ENCODE data around the gene BRWD1.
"Not testable (repeated sequence)": the region's sequence is repeated elsewhere in the genome, so short reads cannot be mapped to it uniquely, and the experiment has no call there.

BRWD1 gene

GRCh38 chr21:39288987-39289386 is 24.4 kb downstream of the BRWD1 start:
- DNase-seq (ENCODE audit: low read depth in 1 of 2, low spot score in 1 of 2) = no peak

DNA sequence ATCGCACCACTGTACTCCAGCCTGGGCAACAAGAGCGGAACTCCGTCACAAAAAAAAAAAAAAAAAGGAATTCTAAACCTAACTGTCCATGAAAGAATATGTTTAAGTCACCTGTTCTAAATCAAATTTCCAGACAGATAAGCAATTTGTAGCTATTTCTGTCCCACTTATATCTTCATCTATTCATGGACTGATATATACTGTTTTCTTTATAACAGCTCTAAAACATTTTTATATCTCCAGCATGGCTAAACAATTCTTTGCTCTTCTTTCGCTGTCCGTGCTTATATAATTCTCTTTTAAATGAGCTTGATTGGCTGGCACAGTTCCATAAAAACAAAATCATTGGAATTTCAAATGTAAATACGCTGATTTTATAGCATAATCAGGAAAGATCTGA is 30.5 kb downstream of the BRWD1 start:
- no peak for DNase-seq (ENCODE audit: low read depth in 1 of 2, low spot score in 1 of 2)

- DNase-seq (ENCODE audit: low read depth in 1 of 2, low spot score in 1 of 2) = no peak
Measured at GRCh38 chr21:39281853-39282252, 31.6 kb downstream of the BRWD1 start.

- no peak for DNase-seq (ENCODE audit: low read depth in 1 of 2, low spot score in 1 of 2)
Measured at GRCh38 chr21:39281207-39281606, 32.2 kb downstream of the BRWD1 start.

DNA sequence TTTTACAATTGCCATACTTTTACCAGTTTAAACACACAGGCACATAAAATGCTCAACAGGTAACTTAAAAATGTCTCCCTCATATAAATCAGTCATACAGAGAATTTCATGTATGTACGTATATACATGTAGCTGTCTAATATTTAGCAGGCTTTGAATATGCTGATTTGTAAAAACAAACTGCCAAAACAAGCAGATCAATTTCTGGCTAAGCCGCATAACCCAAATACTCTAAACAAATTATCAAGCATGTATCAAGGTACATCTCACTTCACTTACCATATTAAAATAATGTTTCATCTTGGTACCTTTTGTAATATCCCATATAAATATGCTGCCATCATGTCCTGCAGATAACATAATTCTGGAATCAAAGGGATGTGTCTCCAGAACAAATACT is 43.8 kb downstream of the BRWD1 start:
- no peak for DNase-seq (ENCODE audit: low read depth in 1 of 2, low spot score in 1 of 2)

GRCh38 chr21:39265603-39266002 is 47.8 kb downstream of the BRWD1 start:
- DNase-seq (ENCODE audit: low read depth in 1 of 2, low spot score in 1 of 2) = no peak

GRCh38 chr21:39263372-39263771 is 50.1 kb downstream of the BRWD1 start:
- no peak for DNase-seq (ENCODE audit: low read depth in 1 of 2, low spot score in 1 of 2)

DNA sequence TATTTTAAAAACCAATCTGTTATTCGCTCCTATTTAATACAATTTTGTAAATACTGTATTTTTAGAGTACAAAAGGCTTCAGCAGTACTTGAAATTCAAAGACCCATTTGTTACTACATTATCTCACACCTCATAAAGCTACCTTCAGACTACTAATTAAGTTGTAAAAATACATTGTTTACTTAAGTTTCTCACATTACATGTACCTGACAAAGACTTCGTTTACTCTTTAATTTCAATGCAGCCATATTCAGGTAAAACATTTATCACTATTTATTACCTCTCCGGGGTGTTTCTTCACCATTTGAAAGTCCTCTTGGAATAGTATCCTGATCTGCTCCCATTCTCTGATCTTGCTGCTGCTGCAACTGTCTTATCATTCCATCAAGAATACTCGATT is 55.2 kb downstream of the BRWD1 start:
- DNase-seq (ENCODE audit: low read depth in 1 of 2, low spot score in 1 of 2) = no peak

DNA sequence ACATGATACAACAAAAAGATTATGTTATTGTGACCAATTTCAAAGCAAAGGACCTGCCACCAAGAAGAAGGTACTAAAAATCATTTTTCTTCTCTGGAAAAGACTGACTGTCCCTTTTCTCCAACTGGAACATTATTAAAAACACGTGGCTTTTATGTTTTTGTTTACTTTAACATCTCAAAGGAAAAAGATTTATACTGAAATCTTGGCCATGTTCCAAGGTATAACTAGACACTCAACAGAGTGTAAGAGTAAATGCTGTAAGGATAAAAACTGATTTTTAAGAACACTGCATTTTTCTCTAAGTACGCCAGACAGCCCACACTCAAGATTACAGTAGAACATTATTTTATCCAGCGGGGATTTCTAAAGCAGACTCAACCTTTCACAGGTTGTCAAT is 62.1 kb downstream of the BRWD1 start:
- no peak for DNase-seq (ENCODE audit: low read depth in 1 of 2, low spot score in 1 of 2)

GRCh38 chr21:39238275-39238674 is 75.2 kb downstream of the BRWD1 start:
- no peak for DNase-seq (ENCODE audit: low read depth in 1 of 2, low spot score in 1 of 2)

DNA sequence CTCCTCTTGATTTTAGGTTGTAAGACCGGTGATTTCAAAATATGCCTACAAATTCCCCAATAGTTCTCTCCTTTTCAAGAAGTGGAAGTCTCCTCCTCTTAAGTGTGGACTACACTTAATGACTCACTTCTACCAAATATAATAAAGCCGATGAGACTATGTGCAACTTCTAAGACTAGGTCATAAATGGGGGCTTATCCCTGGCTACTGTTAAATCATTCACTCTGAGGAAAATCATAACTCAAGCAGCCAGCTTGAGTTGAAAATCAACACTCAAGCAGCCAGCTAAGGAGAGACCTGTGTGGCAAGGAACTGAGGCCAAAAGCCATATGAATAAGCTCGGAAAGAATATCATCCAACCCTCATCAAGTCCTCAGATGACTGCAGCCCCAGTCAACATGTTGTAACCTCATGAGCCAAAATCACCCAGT is 80.6 kb downstream of the BRWD1 start:
- DNase-seq (ENCODE audit: low read depth in 1 of 2, low spot score in 1 of 2) = no peak

- no peak for DNase-seq (ENCODE audit: low read depth in 1 of 2, low spot score in 1 of 2)
Measured at GRCh38 chr21:39224930-39225329, 88.5 kb downstream of the BRWD1 start.

DNA sequence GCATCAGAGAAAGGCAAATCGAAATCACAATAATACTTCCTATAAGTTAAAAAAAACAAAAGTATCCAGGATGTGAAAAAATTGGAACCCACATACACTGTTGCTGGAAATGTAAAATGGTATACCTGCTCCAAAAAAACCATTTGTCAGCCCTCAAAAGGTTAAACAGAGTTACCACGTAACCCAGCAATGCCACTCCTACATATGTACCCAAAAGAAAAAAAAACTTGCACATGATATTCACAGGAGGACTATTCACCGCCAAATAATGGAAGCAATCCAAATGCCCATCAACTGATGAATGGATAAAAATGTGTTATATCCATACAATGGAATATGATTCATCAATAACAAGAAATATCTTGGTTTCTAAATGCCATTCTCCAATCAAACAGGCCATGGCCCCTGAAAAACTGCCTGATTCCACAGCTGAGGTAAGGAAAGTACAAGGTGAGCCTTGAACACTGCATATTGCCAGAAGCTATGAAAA is 91.4 kb downstream of the BRWD1 start:
- no peak for DNase-seq (ENCODE audit: low read depth in 1 of 2, low spot score in 1 of 2)

DNA sequence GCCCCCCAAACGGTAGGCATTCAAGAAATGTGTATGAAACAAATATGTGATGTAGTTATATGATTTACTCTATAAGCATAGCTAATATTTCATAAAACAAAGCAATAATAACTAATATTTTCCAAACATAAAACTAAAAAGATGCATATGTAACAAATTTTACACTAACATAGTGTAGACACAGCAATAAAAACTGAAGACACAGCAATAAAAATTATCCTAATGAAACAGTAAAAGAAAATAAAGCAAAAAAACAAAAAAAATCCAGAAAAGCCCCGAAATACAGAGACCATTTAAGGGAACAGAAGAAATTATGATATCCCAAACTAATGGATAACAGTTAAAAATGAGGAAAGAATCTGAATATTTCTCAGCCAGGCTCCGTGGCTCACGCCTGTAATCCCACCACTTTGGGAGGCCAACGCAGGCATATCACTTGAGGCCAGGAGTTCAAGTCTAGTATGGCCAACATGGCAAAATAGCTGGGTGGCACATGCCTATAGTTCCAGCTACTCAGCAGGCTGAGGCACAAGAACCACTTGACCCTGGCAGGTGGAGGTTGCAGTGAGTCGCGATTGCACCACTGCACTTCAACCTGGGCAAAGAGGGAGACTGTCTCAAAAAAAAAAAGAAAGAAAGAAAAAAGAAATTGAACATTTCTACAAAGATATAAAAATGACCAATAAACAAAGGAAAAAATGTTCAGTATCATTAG is 92.0 kb downstream of the BRWD1 start:
- DNase-seq (ENCODE audit: low read depth in 1 of 2, low spot score in 1 of 2) = no peak

DNA sequence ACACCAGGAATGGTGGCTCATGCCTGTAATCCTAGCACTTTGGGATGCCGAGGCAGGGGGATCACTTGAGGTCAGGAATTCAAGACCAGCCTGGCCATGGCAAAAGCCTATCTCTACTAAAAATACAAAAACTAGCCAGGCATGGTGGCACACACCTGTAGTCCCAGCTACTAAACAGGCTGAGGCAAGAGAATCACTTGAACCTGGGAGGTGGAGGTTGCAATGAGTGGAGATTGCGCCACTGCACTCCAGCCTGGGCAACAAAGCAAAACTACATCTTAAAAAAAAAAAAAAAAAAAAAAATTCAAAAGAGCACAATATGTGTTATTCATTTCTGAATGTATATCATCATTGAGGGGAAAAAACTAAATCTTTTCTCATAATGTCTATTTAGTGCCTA is 92.6 kb downstream of the BRWD1 start:
- not testable (repeated sequence) for DNase-seq (ENCODE audit: low read depth in 1 of 2, low spot score in 1 of 2)

DNA sequence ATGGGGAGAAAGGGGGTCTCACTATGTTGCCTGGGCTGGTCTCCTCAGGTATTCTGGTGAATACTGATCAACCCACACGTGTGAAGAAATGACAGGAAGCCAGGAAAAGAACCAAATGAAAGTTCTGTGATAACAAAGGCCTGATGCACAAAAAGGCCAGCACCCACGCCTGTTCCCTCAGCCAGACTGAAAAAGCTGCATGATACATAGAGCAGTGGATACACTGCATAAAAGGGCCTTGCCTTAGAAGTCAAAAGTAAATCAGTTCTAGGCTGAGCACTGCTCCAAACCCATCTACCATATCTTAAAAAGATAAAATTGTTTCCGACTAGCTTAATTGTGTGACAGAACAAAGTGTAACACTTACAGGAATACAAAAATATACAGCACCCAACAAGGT is 93.3 kb downstream of the BRWD1 start:
- no peak for DNase-seq (ENCODE audit: low read depth in 1 of 2, low spot score in 1 of 2)

DNA sequence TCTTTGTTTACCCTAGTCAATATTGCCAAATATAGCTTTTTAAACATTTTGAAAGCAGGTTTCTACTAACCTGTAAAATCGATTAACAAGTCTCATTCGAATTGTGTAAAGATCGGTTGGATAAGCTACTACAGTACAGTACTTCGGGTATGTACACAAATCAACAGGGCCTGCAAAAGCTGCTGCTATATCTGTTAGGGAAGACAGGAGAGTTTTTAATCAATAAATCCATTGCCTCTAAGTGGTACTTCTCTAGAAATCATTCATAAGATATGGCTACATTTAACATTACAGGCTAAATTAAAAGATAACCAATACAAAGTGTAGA is 95.4 kb downstream of the BRWD1 start:
- DNase-seq (ENCODE audit: low read depth in 1 of 2, low spot score in 1 of 2) = no peak

GRCh38 chr21:39217356-39218081 is 95.9 kb downstream of the BRWD1 start:
- no peak for DNase-seq (ENCODE audit: low read depth in 1 of 2, low spot score in 1 of 2)

DNA sequence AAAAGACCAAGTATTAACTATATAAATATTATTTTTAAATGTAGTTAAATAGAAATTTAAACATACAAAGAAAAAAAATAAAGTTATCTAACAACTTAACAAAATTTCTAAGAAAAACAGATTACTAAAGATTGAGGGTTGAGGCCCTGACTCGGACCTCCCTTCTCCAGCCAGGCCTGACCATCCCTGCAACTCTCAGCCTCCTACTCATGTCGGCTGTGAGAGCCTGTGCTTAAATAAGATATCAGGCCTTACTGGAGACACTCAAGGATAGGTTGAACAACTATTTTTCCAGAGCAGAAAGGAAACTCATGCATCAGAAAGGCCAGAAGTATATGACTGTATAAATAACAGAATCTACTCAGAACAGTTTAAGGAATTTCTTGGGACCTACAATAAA is 97.1 kb downstream of the BRWD1 start:
- DNase-seq (ENCODE audit: low read depth in 1 of 2, low spot score in 1 of 2) = no peak

DNA sequence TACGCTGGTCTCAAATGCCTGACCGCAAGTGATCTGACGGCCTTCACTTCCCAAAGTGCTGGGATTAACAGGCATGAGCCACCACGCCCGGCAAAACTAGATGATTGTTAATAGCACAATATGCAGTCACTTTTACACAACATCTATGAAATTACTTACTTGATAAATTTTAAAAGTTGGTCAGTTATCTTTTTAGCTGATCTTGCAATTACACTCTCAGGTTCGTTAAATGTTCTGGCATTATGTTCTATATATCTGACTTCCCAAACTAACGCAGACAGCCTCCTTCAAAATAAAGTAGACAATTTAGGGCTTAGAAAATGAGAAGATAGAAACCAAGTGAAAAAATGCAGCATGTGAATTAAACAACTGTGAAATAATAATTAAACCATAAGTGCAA is 98.4 kb downstream of the BRWD1 start:
- no peak for DNase-seq (ENCODE audit: low read depth in 1 of 2, low spot score in 1 of 2)

DNA sequence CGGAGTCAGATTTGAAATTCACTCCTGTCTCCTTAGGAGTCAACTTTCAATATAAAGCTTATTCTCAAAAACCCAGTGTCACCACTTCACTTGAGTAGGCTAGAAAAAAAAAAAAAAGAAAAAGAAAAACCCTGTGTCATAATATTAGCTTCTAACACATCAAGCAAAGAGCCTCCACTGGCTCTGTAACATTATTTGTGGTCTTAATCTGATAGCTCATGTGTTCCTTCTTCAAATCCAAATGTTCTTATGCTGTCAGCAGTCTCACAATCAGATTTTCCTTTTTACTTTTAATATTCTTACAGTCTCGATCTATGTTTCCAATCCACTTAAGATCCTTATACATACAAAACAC is 104.1 kb downstream of the BRWD1 start:
- no peak for DNase-seq (ENCODE audit: low read depth in 1 of 2, low spot score in 1 of 2)

DNA sequence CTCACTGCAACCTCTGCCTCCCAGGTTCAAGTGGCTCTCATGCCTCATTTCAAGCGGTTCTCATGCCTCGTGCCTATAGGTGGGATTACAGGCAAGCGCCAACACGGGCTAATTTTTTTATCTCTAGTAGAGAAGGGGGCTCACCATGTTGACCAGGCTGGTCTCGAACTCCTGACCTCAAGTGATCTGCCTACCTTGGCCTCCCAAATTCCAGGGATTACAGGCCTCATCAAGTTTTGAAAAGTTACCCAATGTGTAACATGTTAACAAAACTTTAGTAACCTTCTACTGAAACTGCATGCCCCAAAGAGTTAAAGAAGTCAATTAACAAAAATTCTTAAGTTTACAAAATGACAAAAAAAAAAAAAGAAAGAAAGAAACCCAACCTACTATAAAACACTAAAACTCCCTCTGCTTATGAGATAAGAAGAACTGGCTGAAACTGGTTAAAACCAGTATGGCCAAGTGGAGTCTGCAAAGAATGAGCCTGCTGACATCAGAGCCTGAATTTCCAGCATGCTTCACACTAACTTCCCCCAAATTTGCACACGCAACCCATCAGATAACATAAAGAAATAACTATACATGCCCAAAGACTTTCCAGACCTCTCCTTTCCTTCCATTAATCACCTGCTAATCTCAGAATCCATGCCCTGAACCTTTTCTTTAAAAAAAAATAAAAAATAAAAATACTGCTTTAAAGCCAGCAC is 104.7 kb downstream of the BRWD1 start:
- DNase-seq (ENCODE audit: low read depth in 1 of 2, low spot score in 1 of 2) = no peak
